Choroid plexus epithelial cell (primary cell): ENCODE results near the gene KCNMB2.

Experiments used
- DNase-seq: peaks from one replicate; pipeline ENCODE4 v3.0.0-alpha.2; 2010; ENCODE audit warnings: low read depth
- H3K4me3 ChIP-seq: 2 replicates; pipeline ENCODE4 v1.5.1; 2011; ENCODE audit warnings: low read depth, mild to moderate bottlenecking, control low read depth, low read length, moderate library complexity
- CTCF ChIP-seq: conservative IDR thresholded peaks from 2 replicates; pipeline ENCODE4 v1.5.1; 2011; ENCODE audit warnings: low read depth, mild to moderate bottlenecking, control low read depth, inconsistent platforms, low read length, moderate library complexity

Gene KCNMB2

GRCh38 chr3:178645503-178645902, 109.3 kb downstream of the KCNMB2 start:
- no peak for TF ChIP-seq CTCF
- H3K4me3 ChIP-seq: no peak overlapping the region
- no peak for DNase-seq

GRCh38 chr3:178646186-178646862, 110.1 kb downstream of the KCNMB2 start:
- DNase-seq: no peak
- no peak overlapping the region for H3K4me3 ChIP-seq
- no peak for TF ChIP-seq CTCF

- H3K4me3 ChIP-seq: no peak overlapping the region
- TF ChIP-seq CTCF: no peak
- DNase-seq: no peak
Measured at GRCh38 chr3:178655488-178655887, 119.3 kb downstream of the KCNMB2 start.

GRCh38 chr3:178658694-178659325, 122.6 kb downstream of the KCNMB2 start:
- DNase-seq: no peak
- no peak for TF ChIP-seq CTCF
- H3K4me3 ChIP-seq: no peak overlapping the region

- no peak for DNase-seq
- no peak for TF ChIP-seq CTCF
- H3K4me3 ChIP-seq: no peak overlapping the region
Measured at GRCh38 chr3:178663201-178663934, 127.1 kb downstream of the KCNMB2 start.

GRCh38 chr3:178665747-178666146, 129.5 kb downstream of the KCNMB2 start:
- no peak for TF ChIP-seq CTCF
- no peak for DNase-seq
- no peak overlapping the region for H3K4me3 ChIP-seq
